Nephron progenitor cell (in vitro differentiated cells): ENCODE results near the gene DNAH1.
A peak's percentile ranks its signal among the peaks of the same experiment; 100 is the strongest.

ENCODE experiments used
- DNase-seq: peaks from one replicate; pipeline ENCODE4 v3.0.0; 2021
- H3K27ac Mint-ChIP-seq: 2 replicates; pipeline ENCODE4 v1.8.0; 2021; ENCODE audit warnings: mild to moderate bottlenecking, moderate library complexity, mixed read lengths
- H3K27me3 Mint-ChIP-seq: 2 replicates; pipeline ENCODE4 v1.8.0; 2021; ENCODE audit warnings: mild to moderate bottlenecking, low read depth, mixed read lengths; ENCODE audit not compliant: poor library complexity
- H3K36me3 Mint-ChIP-seq: 2 replicates; pipeline ENCODE4 v1.8.0; 2021; ENCODE audit warnings: low read depth, mixed read lengths
- H3K4me1 Mint-ChIP-seq: 2 replicates; pipeline ENCODE4 v1.8.0; 2021; ENCODE audit warnings: mixed read lengths
- H3K4me3 Mint-ChIP-seq: 2 replicates; pipeline ENCODE4 v1.8.0; 2021; ENCODE audit warnings: mild to moderate bottlenecking, moderate library complexity, mixed read lengths
- H3K9me3 Mint-ChIP-seq: 2 replicates; pipeline ENCODE4 v1.8.0; 2021; ENCODE audit warnings: mild to moderate bottlenecking, moderate library complexity, mixed read lengths
- CTCF ChIP-seq: fragments of 200-600 bp; sonication (generic); IDR thresholded peaks from 2 replicates; pipeline ENCODE4 v1.5.0; 2021; ENCODE audit warnings: antibody characterized with exemption

DNAH1 gene

GRCh38 chr3:52318186-52318816 lies 2.2 kb downstream of the DNAH1 start:
- no peak for DNase-seq
- Mint-ChIP-seq H3K36me3 (no peaks in the 10 kb centered on the region), H3K9me3 (no peaks in the 10 kb centered on the region), H3K4me1 (peaks cover 39% of the 10 kb centered on the region), H3K4me3 (peak overlapping the region; percentile 41), H3K27me3 (peaks cover 46% of the 10 kb centered on the region), H3K27ac (no peak overlapping the region)
- no peak for TF ChIP-seq CTCF

- Mint-ChIP-seq H3K27ac (no peak overlapping the region), H3K27me3 (peaks cover 38% of the 10 kb centered on the region), H3K4me3 (no peak overlapping the region), H3K36me3 (no peaks in the 10 kb centered on the region), H3K4me1 (peaks cover 24% of the 10 kb centered on the region), H3K9me3 (no peaks in the 10 kb centered on the region)
- DNase-seq = no peak
- no peak for TF ChIP-seq CTCF
Observed at GRCh38 chr3:52319921-52320595, 3.9 kb downstream of the DNAH1 start.

GRCh38 chr3:52321481-52321880 lies 5.4 kb downstream of the DNAH1 start:
- no peak for DNase-seq
- Mint-ChIP-seq H3K27ac (no peak overlapping the region), H3K9me3 (no peaks in the 10 kb centered on the region), H3K4me3 (no peak overlapping the region), H3K27me3 (peaks cover 41% of the 10 kb centered on the region), H3K36me3 (no peaks in the 10 kb centered on the region), H3K4me1 (peaks cover 18% of the 10 kb centered on the region)
- no peak for TF ChIP-seq CTCF

- Mint-ChIP-seq H3K27ac (no peak overlapping the region), H3K36me3 (no peaks in the 10 kb centered on the region), H3K4me3 (no peak overlapping the region), H3K9me3 (no peaks in the 10 kb centered on the region), H3K27me3 (peaks cover 42% of the 10 kb centered on the region), H3K4me1 (peaks cover 11% of the 10 kb centered on the region)
- DNase-seq = no peak
- no peak for TF ChIP-seq CTCF
Observed at GRCh38 chr3:52322466-52322865, 6.3 kb downstream of the DNAH1 start.

GRCh38 chr3:52323526-52324295 lies 7.6 kb downstream of the DNAH1 start:
- Mint-ChIP-seq H3K9me3 (no peaks in the 10 kb centered on the region), H3K36me3 (no peaks in the 10 kb centered on the region), H3K4me3 (no peak overlapping the region), H3K27me3 (peaks cover 33% of the 10 kb centered on the region), H3K27ac (no peak overlapping the region), H3K4me1 (no peaks in the 10 kb centered on the region)
- no peak for DNase-seq
- no peak for TF ChIP-seq CTCF
